Right lobe of liver (tissue), 6 donors: ENCODE results near the gene NUP214. TPM values are rescaled to one million over a fixed set of nuclear protein-coding genes. Genes with fewer than 3 reads are reported as not detected.
A peak's percentile ranks its signal among the peaks of the same experiment; 100 is the strongest.

Experiments
- ATAC-seq, 4 donors: fragments of 200-7000 bp; cut with Tn5 transposase; one replicate each; pipeline ENCODE4 v1.9.1; 2020; ENCODE audit warnings: mild to moderate bottlenecking in 4 of 4, moderate library complexity in 4 of 4
- DNase-seq, 3 donors: peaks; one replicate each; pipeline ENCODE4 v3.0.0-alpha.2; 2020
- H3K27ac ChIP-seq, 3 donors: fragments of 200-600 bp; one replicate each; pipeline ENCODE4 v1.8.0; 2022
- H3K27me3 ChIP-seq, 2 donors: fragments of 200-600 bp; one replicate each; pipeline ENCODE4 v1.8.0; 2022
- H3K36me3 ChIP-seq, 4 donors: fragments of 200-600 bp; sonication (generic) in 1 of 4; one replicate each; pipeline versions ENCODE4 v1.5.1 to v1.8.0; 2017 to 2022; ENCODE audit warnings: control low read depth in 1 of 4
- H3K4me1 ChIP-seq, 4 donors: fragments of 200-600 bp; sonication (generic) in 1 of 4; one replicate each; pipeline versions ENCODE4 v1.5.1 to v1.8.0; 2017 to 2022; ENCODE audit warnings: control low read depth in 1 of 4
- H3K4me3 ChIP-seq, 3 donors: fragments of 200-600 bp; one replicate each; pipeline ENCODE4 v1.8.0; 2022
- H3K9me3 ChIP-seq, 4 donors: fragments of 200-600 bp; sonication (generic) in 1 of 4; one replicate each; pipeline versions ENCODE4 v1.5.1 to v1.8.0; 2017 to 2022; ENCODE audit warnings: control low read depth in 1 of 4
- CTCF ChIP-seq, 4 donors: fragments of 200-600 bp in 3 of 4; fragments of 450-650 bp in 1 of 4; IDR thresholded peaks; one replicate each; pipeline versions ENCODE4 v1.5.1 to v1.8.0; 2016 to 2022; ENCODE audit warnings: antibody characterized with exemption in 4 of 4, mild to moderate bottlenecking in 2 of 4
- POLR2A ChIP-seq: fragments of 450-650 bp; IDR thresholded peaks from one replicate; pipeline ENCODE4 v1.6.1; 2017; ENCODE audit warnings: antibody characterized with exemption, mild to moderate bottlenecking
- WGBS: methylation state at CpG from one replicate; pipeline ENCODE4 v1.1.6; 2018; ENCODE audit warnings: low coverage, low lambda C conversion rate; ENCODE audit not compliant: insufficient coverage; ENCODE audit errors: missing lambda C conversion rate; 5-methylcytosine and 5-hydroxymethylcytosine counted together
- intact Hi-C, 2 donors: fragments of 100-400 bp; cut with DNase I; formaldehyde crosslinking; loops; one replicate each; pipeline versions ENCODE4 v1.11.2 to v1.14.1; 2022
- total RNA-seq, 6 experiments: library from RNA; depleted of rRNA in 2 of 6; stranded (reverse); fragments of >200 nt in 2 of 6; fragmentation: NEBNext Ultra II Directional in 3 of 6; extraction: Animal tissue kit (Norgen Biotek cat#: 25700) in 3 of 6; gene quantifications; one replicate each; pipeline versions ENCODE4 v1.1.0 to v1.2.4, GENCODE V29; 2016 to 2023
- donor health status: DM: no; HTN: yes; CAD: no.
- donor health status: DM: no; HTN: no; CAD: no.
- donor health status: DM: no; HTN: no; CAD: no.
- donor health status: DM: no; HTN: yes; CAD: no.
- donor health status: DM: no; HTN: yes; CAD: no.

The NUP214 gene
- total RNA-seq, 6 experiments from 2014 or later = 22.5 to 31.1 (median 27.5) TPM

- intact Hi-C loops = no loop called here
- H3K36me3 ChIP-seq = peaks cover 0 to 39% (median 13%) of the 10 kb centered on the region in 4 donors
- no peak for DNase-seq
- peaks cover 0 to 17% (median 4%) of the 10 kb centered on the region in 4 donors for H3K4me1 ChIP-seq
- TF ChIP-seq POLR2A (no peak), CTCF (IDR thresholded peaks at IDR 0.05) (no peak)
- H3K9me3 ChIP-seq = no peaks in the 10 kb centered on the region
- WGBS = 0% methylated on average over 7 of the region's 11 CpGs
- peak overlapping the region; percentile 57 to 75 (median 72) for H3K27ac ChIP-seq
- peak overlapping the region; percentile 86 to 94 (median 93) for H3K4me3 ChIP-seq
- ATAC-seq = peak; percentile 19 to 53 (median 40)
- no peaks in the 10 kb centered on the region for H3K27me3 ChIP-seq
Observed at GRCh38 chr9:131126059-131126426, 657 bp downstream of the NUP214 start.

GRCh38 chr9:131129183-131129582, 3.8 kb downstream of the NUP214 start:
- 81% methylated on average over 3 of the region's 3 CpGs for WGBS
- Histone ChIP-seq H3K4me3 (no peak overlapping the region), H3K9me3 (no peaks in the 10 kb centered on the region), H3K27me3 (no peaks in the 10 kb centered on the region), H3K27ac (no peak overlapping the region), H3K4me1 (peaks cover 0 to 17% (median 4%) of the 10 kb centered on the region in 4 donors), H3K36me3 (peaks cover 0 to 70% (median 28%) of the 10 kb centered on the region in 4 donors)
- ATAC-seq (no peak), DNase-seq (no peak)
- intact Hi-C loops = no loop called here
- TF ChIP-seq CTCF (IDR thresholded peaks at IDR 0.05) (no peak), POLR2A (no peak)

- 100% methylated on average over 1 of the region's 2 CpGs for WGBS
- no peaks in the 10 kb centered on the region for H3K9me3 ChIP-seq
- H3K27ac ChIP-seq = no peak overlapping the region
- no peak overlapping the region for H3K4me3 ChIP-seq
- intact Hi-C loops = no loop called here
- no peaks in the 10 kb centered on the region for H3K27me3 ChIP-seq
- no peak for ATAC-seq
- no peaks in the 10 kb centered on the region for H3K4me1 ChIP-seq
- no peak for TF ChIP-seq CTCF (IDR thresholded peaks at IDR 0.05)
- TF ChIP-seq POLR2A = no peak
- H3K36me3 ChIP-seq = peaks cover 5 to 88% (median 38%) of the 10 kb centered on the region in 4 donors
- no peak for DNase-seq
Observed at GRCh38 chr9:131138676-131139075, 13.3 kb downstream of the NUP214 start.

GRCh38 chr9:131140112-131140511, 14.7 kb downstream of the NUP214 start:
- no CpG with 5 or more reads among the region's 4 CpGs for WGBS
- H3K27ac ChIP-seq = no peak overlapping the region
- no peak for TF ChIP-seq POLR2A
- TF ChIP-seq CTCF (IDR thresholded peaks at IDR 0.05) = no peak
- no peak for DNase-seq
- no peaks in the 10 kb centered on the region for H3K9me3 ChIP-seq
- no peaks in the 10 kb centered on the region for H3K27me3 ChIP-seq
- H3K4me3 ChIP-seq = no peak overlapping the region
- H3K36me3 ChIP-seq = peaks cover 6 to 88% (median 41%) of the 10 kb centered on the region in 4 donors
- intact Hi-C loops = no loop called here
- no peaks in the 10 kb centered on the region for H3K4me1 ChIP-seq
- no peak for ATAC-seq

- 98% methylated on average over 3 of the region's 3 CpGs for WGBS
- Histone ChIP-seq H3K27ac (no peak overlapping the region), H3K36me3 (peaks cover 6 to 88% (median 43%) of the 10 kb centered on the region in 4 donors), H3K27me3 (no peaks in the 10 kb centered on the region), H3K9me3 (no peaks in the 10 kb centered on the region), H3K4me3 (no peak overlapping the region), H3K4me1 (no peaks in the 10 kb centered on the region)
- TF ChIP-seq POLR2A (no peak), CTCF (IDR thresholded peaks at IDR 0.05) (no peak)
- DNase-seq = no peak
- intact Hi-C loops = no loop called here
- no peak for ATAC-seq
Observed at GRCh38 chr9:131140550-131140949, 15.2 kb downstream of the NUP214 start.
